CD8-positive, alpha-beta memory T cell (primary cell): ENCODE data around the gene CYP27A1. TPM values are rescaled to one million over a fixed set of nuclear protein-coding genes. Genes with fewer than 3 reads are reported as not detected.

Source experiments
- CTCF ChIA-PET: fragments of 350-600 bp; sonication (Branson Sonifier 250); formaldehyde crosslinking; loops from one replicate; lab custom pipeline; 2021; ENCODE audit warnings: antibody characterized with exemption; lab: Charles Lee
- POLR2A ChIA-PET: fragments of 350-600 bp; sonication (Branson Sonifier 250); formaldehyde crosslinking; loops from one replicate; lab custom pipeline; 2021; ENCODE audit warnings: antibody characterized with exemption; lab: Charles Lee
- DNase-seq, 5 donors: peaks; one replicate each; pipeline versions ENCODE4 v3.0.0 to v3.0.0-alpha.2; 2020 to 2022; ENCODE audit warnings: mixed read lengths in 1 of 5
- H3K27ac ChIP-seq: one replicate; pipeline ENCODE4 v1.7.0; 2013; ENCODE audit warnings: low read depth, mild to moderate bottlenecking, low read length, moderate library complexity
- H3K27me3 ChIP-seq: 2 replicates; pipeline ENCODE4 v1.7.0; 2013; ENCODE audit warnings: low read length, mild to moderate bottlenecking; ENCODE audit not compliant: insufficient read depth, poor library complexity, severe bottlenecking
- H3K36me3 ChIP-seq: 2 replicates; pipeline ENCODE4 v1.7.0; 2013; ENCODE audit warnings: mild to moderate bottlenecking, low read length, moderate library complexity; ENCODE audit not compliant: insufficient read depth
- H3K4me1 ChIP-seq: 2 replicates; pipeline ENCODE4 v1.7.0; 2013; ENCODE audit warnings: mild to moderate bottlenecking, low read length, moderate library complexity; ENCODE audit not compliant: insufficient read depth
- H3K4me3 ChIP-seq: 2 replicates; pipeline ENCODE4 v1.7.0; 2013; ENCODE audit warnings: mild to moderate bottlenecking, low read length
- H3K9me3 ChIP-seq: 2 replicates; pipeline ENCODE4 v1.7.0; 2013; ENCODE audit warnings: mild to moderate bottlenecking, low read length
- H3K27ac Mint-ChIP-seq, 8 donors: one replicate each; pipeline ENCODE4 v1.8.0; 2020 to 2021; ENCODE audit warnings: mixed read lengths in 8 of 8, mild to moderate bottlenecking in 6 of 8, inconsistent platforms in 3 of 8, moderate library complexity in 3 of 8
- H3K27me3 Mint-ChIP-seq, 2 donors: one replicate each; pipeline ENCODE4 v1.8.0; 2020 to 2021; ENCODE audit warnings: mixed read lengths in 2 of 2, mild to moderate bottlenecking in 1 of 2, moderate library complexity in 1 of 2
- H3K36me3 Mint-ChIP-seq, 3 donors: one replicate each; pipeline ENCODE4 v1.8.0; 2020 to 2021; ENCODE audit warnings: mixed read lengths in 3 of 3, inconsistent platforms in 1 of 3, mild to moderate bottlenecking in 1 of 3
- H3K4me1 Mint-ChIP-seq, 3 donors: one replicate each; pipeline ENCODE4 v1.8.0; 2020 to 2021; ENCODE audit warnings: mixed read lengths in 3 of 3, inconsistent platforms in 1 of 3, mild to moderate bottlenecking in 1 of 3
- H3K4me3 Mint-ChIP-seq, 7 donors: one replicate each; pipeline ENCODE4 v1.8.0; 2020 to 2021; ENCODE audit warnings: mixed read lengths in 7 of 7, mild to moderate bottlenecking in 6 of 7, moderate library complexity in 4 of 7, inconsistent platforms in 2 of 7
- H3K9me3 Mint-ChIP-seq, 5 donors: one replicate each; pipeline ENCODE4 v1.8.0; 2020 to 2022; ENCODE audit warnings: mixed read lengths in 5 of 5, mild to moderate bottlenecking in 3 of 5, moderate library complexity in 2 of 5, inconsistent platforms in 1 of 5
- polyA plus RNA-seq: library from polyadenylated mRNA; unstranded; fragments of 300-500 nt; fragmentation: Illumina TruSeq; gene quantifications from one replicate; pipeline ENCODE4 v1.2.3, GENCODE V29; 2021
- total RNA-seq, 2 experiments: library from RNA; stranded (reverse); gene quantifications; one replicate each; pipeline ENCODE4 v1.2.3, GENCODE V29; 2021

The CYP27A1 gene
- total and polyA plus RNA-seq, 3 experiments from 2014 or later, result 1.2 TPM; not detected in 1

- Histone ChIP-seq H3K27me3 (peaks cover 4% of the 10 kb centered on the region), H3K36me3 (no peaks in the 10 kb centered on the region), H3K9me3 (no peaks in the 10 kb centered on the region), H3K27ac (no peak overlapping the region), H3K4me1 (no peaks in the 10 kb centered on the region), H3K4me3 (no peak overlapping the region)
- ChIA-PET POLR2A (no interaction called here), CTCF (no interaction called here)
- Mint-ChIP-seq H3K4me3 (no peak overlapping the region), H3K36me3 (no peaks in the 10 kb centered on the region), H3K9me3 (no peaks in the 10 kb centered on the region), H3K4me1 (peaks cover 0 to 2% (median 1%) of the 10 kb centered on the region in 3 donors), H3K27me3 (peaks cover 14 to 39% of the 10 kb centered on the region in 2 donors), H3K27ac (no peak overlapping the region)
- DNase-seq, result no peak
These were observed 14.7 kb downstream of the CYP27A1 start for GRCh38 chr2:218796691-218797090.

GRCh38 chr2:218798767-218799504 lies 17.0 kb downstream of the CYP27A1 start:
- no peak for DNase-seq
- POLR2A ChIA-PET, result no interaction called here
- Mint-ChIP-seq H3K9me3 (peaks cover 0 to under 1% (median 0%) of the 10 kb centered on the region in 5 donors), H3K4me3 (no peak overlapping the region), H3K27ac (no peak overlapping the region), H3K27me3 (peaks cover 14 to 39% of the 10 kb centered on the region in 2 donors), H3K4me1 (peaks cover 9 to 18% (median 12%) of the 10 kb centered on the region in 3 donors), H3K36me3 (no peaks in the 10 kb centered on the region)
- Histone ChIP-seq H3K4me3 (no peak overlapping the region), H3K27ac (no peak overlapping the region), H3K9me3 (no peaks in the 10 kb centered on the region), H3K4me1 (peaks cover 12% of the 10 kb centered on the region), H3K36me3 (no peaks in the 10 kb centered on the region), H3K27me3 (no peaks in the 10 kb centered on the region)
- CTCF ChIA-PET, result no interaction called here

- ChIA-PET CTCF (no interaction called here), POLR2A (no interaction called here)
- Mint-ChIP-seq H3K27me3 (peaks cover 20 to 37% of the 10 kb centered on the region in 2 donors), H3K4me3 (no peak overlapping the region), H3K4me1 (peaks cover 9 to 18% (median 12%) of the 10 kb centered on the region in 3 donors), H3K9me3 (peaks cover 7 to 11% (median 9%) of the 10 kb centered on the region in 5 donors), H3K36me3 (peaks cover 0 to 4% (median 0%) of the 10 kb centered on the region in 3 donors), H3K27ac (no peak overlapping the region)
- peaks cover 8% of the 10 kb centered on the region for H3K9me3 ChIP-seq
- no peaks in the 10 kb centered on the region for H3K27me3 ChIP-seq
- DNase-seq, result no peak
- H3K4me1 ChIP-seq, result peaks cover 12% of the 10 kb centered on the region
- H3K4me3 ChIP-seq, result no peak overlapping the region
- H3K36me3 ChIP-seq, result no peaks in the 10 kb centered on the region
- no peak overlapping the region for H3K27ac ChIP-seq
These were observed 18.0 kb downstream of the CYP27A1 start for GRCh38 chr2:218799990-218800389.

- peaks cover 8% of the 10 kb centered on the region for H3K9me3 ChIP-seq
- ChIA-PET POLR2A (interaction anchor here (1.0 kb wide), 1 partner anchor 92 kb away, joined by 3 read pairs; the partner anchor contains the start of gene TTLL4), CTCF (no interaction called here)
- no peak overlapping the region for H3K4me3 ChIP-seq
- Mint-ChIP-seq H3K36me3 (peaks cover 0 to 13% (median 0%) of the 10 kb centered on the region in 3 donors), H3K27ac (peak overlapping the region in 1 of 8 donors; percentile 68), H3K4me1 (peaks cover 9 to 18% (median 12%) of the 10 kb centered on the region in 3 donors), H3K27me3 (peaks cover 28 to 51% of the 10 kb centered on the region in 2 donors), H3K4me3 (no peak overlapping the region), H3K9me3 (peaks cover 9 to 16% (median 12%) of the 10 kb centered on the region in 5 donors)
- peak in 2 of 5 donors; percentile 26 to 61 for DNase-seq
- H3K36me3 ChIP-seq, result no peaks in the 10 kb centered on the region
- H3K27ac ChIP-seq, result no peak overlapping the region
- peaks cover 4% of the 10 kb centered on the region for H3K27me3 ChIP-seq
- peaks cover 12% of the 10 kb centered on the region for H3K4me1 ChIP-seq
These were observed 20.5 kb downstream of the CYP27A1 start for GRCh38 chr2:218802386-218802994.

- Mint-ChIP-seq H3K27me3 (peaks cover 24 to 59% of the 10 kb centered on the region in 2 donors), H3K4me1 (peaks cover 9 to 18% (median 12%) of the 10 kb centered on the region in 3 donors), H3K4me3 (no peak overlapping the region), H3K36me3 (peaks cover 0 to 13% (median 0%) of the 10 kb centered on the region in 3 donors), H3K27ac (no peak overlapping the region), H3K9me3 (peaks cover 9 to 16% (median 12%) of the 10 kb centered on the region in 5 donors)
- Histone ChIP-seq H3K27me3 (peaks cover 4% of the 10 kb centered on the region), H3K36me3 (no peaks in the 10 kb centered on the region), H3K4me3 (no peak overlapping the region), H3K27ac (no peak overlapping the region), H3K4me1 (peaks cover 12% of the 10 kb centered on the region), H3K9me3 (peaks cover 8% of the 10 kb centered on the region)
- DNase-seq, result no peak
- CTCF ChIA-PET, result no interaction called here
- POLR2A ChIA-PET, result interaction anchor here (0.5 kb wide), 1 partner anchor 130 kb away, joined by 3 read pairs; no protein-coding TSS in a partner anchor
These were observed 22.9 kb downstream of the CYP27A1 start for GRCh38 chr2:218804817-218805216.

GRCh38 chr2:218805627-218806026 lies 23.7 kb downstream of the CYP27A1 start:
- Histone ChIP-seq H3K27ac (no peak overlapping the region), H3K9me3 (peaks cover 8% of the 10 kb centered on the region), H3K4me1 (peaks cover 12% of the 10 kb centered on the region), H3K36me3 (no peaks in the 10 kb centered on the region), H3K27me3 (peaks cover 4% of the 10 kb centered on the region), H3K4me3 (no peak overlapping the region)
- no peak for DNase-seq
- POLR2A ChIA-PET, result no interaction called here
- peaks cover 19 to 56% of the 10 kb centered on the region in 2 donors for H3K27me3 Mint-ChIP-seq
- peaks cover 0 to 13% (median 0%) of the 10 kb centered on the region in 3 donors for H3K36me3 Mint-ChIP-seq
- peaks cover 9 to 16% (median 12%) of the 10 kb centered on the region in 5 donors for H3K9me3 Mint-ChIP-seq
- H3K4me3 Mint-ChIP-seq, result no peak overlapping the region
- H3K27ac Mint-ChIP-seq, result no peak overlapping the region
- CTCF ChIA-PET, result no interaction called here
- peaks cover 9 to 18% (median 12%) of the 10 kb centered on the region in 3 donors for H3K4me1 Mint-ChIP-seq

- no peak overlapping the region for H3K4me3 Mint-ChIP-seq
- H3K4me1 Mint-ChIP-seq, result peaks cover 9 to 18% (median 12%) of the 10 kb centered on the region in 3 donors
- peaks cover 9 to 16% (median 12%) of the 10 kb centered on the region in 5 donors for H3K9me3 Mint-ChIP-seq
- peaks cover 19 to 57% of the 10 kb centered on the region in 2 donors for H3K27me3 Mint-ChIP-seq
- Histone ChIP-seq H3K27ac (no peak overlapping the region), H3K9me3 (peaks cover 8% of the 10 kb centered on the region), H3K4me3 (no peak overlapping the region), H3K4me1 (peaks cover 12% of the 10 kb centered on the region), H3K27me3 (peaks cover 4% of the 10 kb centered on the region), H3K36me3 (no peaks in the 10 kb centered on the region)
- ChIA-PET CTCF (interaction anchor here (0.7 kb wide), 1 partner anchor 16 kb away, joined by 4 read pairs; no protein-coding TSS in a partner anchor), POLR2A (no interaction called here)
- H3K27ac Mint-ChIP-seq, result no peak overlapping the region
- H3K36me3 Mint-ChIP-seq, result peaks cover 0 to 13% (median 0%) of the 10 kb centered on the region in 3 donors
- no peak for DNase-seq
These were observed 24.5 kb downstream of the CYP27A1 start for GRCh38 chr2:218806346-218806978.
